ENCODE results near the gene NBAS. TPM values are rescaled to one million over a fixed set of nuclear protein-coding genes. Genes with fewer than 3 reads are reported as not detected.
"Not testable (repeated sequence)": the region's sequence is repeated elsewhere in the genome, so short reads cannot be mapped to it uniquely, and the experiment has no call there.

NBAS gene
- total RNA-seq, 1 experiment from 2014 or later: 46.4 TPM

GRCh38 chr2:15253835-15254286 lies 307.3 kb downstream of the NBAS start:
- H3K27ac Mint-ChIP-seq (ENCODE audit: low read depth, unreplicated experiment): no peak overlapping the region
- ChIA-PET CTCF (interaction anchor here (0.6 kb wide), 1 partner anchor 16 kb away, joined by 4 read pairs; no protein-coding TSS in a partner anchor), POLR2A (no interaction called here)
- no peak for DNase-seq (ENCODE audit: unreplicated experiment)
- H3K4me3 Mint-ChIP-seq (ENCODE audit: unreplicated experiment): no peak overlapping the region
- no peak for TF ChIP-seq CTCF (IDR thresholded peaks at IDR 0.05; ENCODE audit: unreplicated experiment)
- BruUV-seq (replicated peaks): no TSS peak
- no peaks in the 10 kb centered on the region for H3K27me3 Mint-ChIP-seq (ENCODE audit: insufficient read depth, unreplicated experiment)
- peaks cover 5% of the 10 kb centered on the region for H3K9me3 Mint-ChIP-seq (ENCODE audit: unreplicated experiment)
- intact Hi-C loops (cut with micrococcal nuclease): no loop called here
- H3K4me1 Mint-ChIP-seq (ENCODE audit: insufficient read depth, unreplicated experiment): no peaks in the 10 kb centered on the region
- no peaks in the 10 kb centered on the region for H3K36me3 Mint-ChIP-seq (ENCODE audit: insufficient read depth, unreplicated experiment)

- peaks cover 10% of the 10 kb centered on the region for H3K9me3 Mint-ChIP-seq (ENCODE audit: unreplicated experiment)
- no peak for TF ChIP-seq CTCF (IDR thresholded peaks at IDR 0.05; ENCODE audit: unreplicated experiment)
- BruUV-seq (replicated peaks): no TSS peak
These were observed 307.9 kb downstream of the NBAS start for GRCh38 chr2:15253247-15253646.

GRCh38 chr2:15251753-15252152 lies 309.4 kb downstream of the NBAS start:
- POLR2A ChIA-PET: no interaction called here
- Mint-ChIP-seq H3K4me1 (ENCODE audit: insufficient read depth, unreplicated experiment) (no peaks in the 10 kb centered on the region), H3K36me3 (ENCODE audit: insufficient read depth, unreplicated experiment) (no peaks in the 10 kb centered on the region), H3K9me3 (ENCODE audit: unreplicated experiment) (peaks cover 10% of the 10 kb centered on the region), H3K27me3 (ENCODE audit: insufficient read depth, unreplicated experiment) (no peaks in the 10 kb centered on the region), H3K4me3 (ENCODE audit: unreplicated experiment) (no peak overlapping the region), H3K27ac (ENCODE audit: low read depth, unreplicated experiment) (no peak overlapping the region)
- TF ChIP-seq CTCF (IDR thresholded peaks at IDR 0.05; ENCODE audit: unreplicated experiment): no peak
- CTCF ChIA-PET: interaction anchor here (1.1 kb wide), 1 partner anchor 19 kb away, joined by 3 read pairs; no protein-coding TSS in a partner anchor
- no peak for DNase-seq (ENCODE audit: unreplicated experiment)
- intact Hi-C loops (cut with micrococcal nuclease): no loop called here
- no TSS peak for BruUV-seq (replicated peaks)

More at GRCh38 chr2:15253247-15253646, 307.9 kb downstream of the NBAS start:
- CTCF ChIA-PET: no interaction called here
- H3K4me1 Mint-ChIP-seq (ENCODE audit: insufficient read depth, unreplicated experiment): no peaks in the 10 kb centered on the region
- intact Hi-C loops (cut with micrococcal nuclease): no loop called here
- H3K4me3 Mint-ChIP-seq (ENCODE audit: unreplicated experiment): no peak overlapping the region
- POLR2A ChIA-PET: interaction anchor here (0.5 kb wide), 1 partner anchor 149 kb away, joined by 3 read pairs; no protein-coding TSS in a partner anchor
- H3K27ac Mint-ChIP-seq (ENCODE audit: low read depth, unreplicated experiment): no peak overlapping the region
- DNase-seq (ENCODE audit: unreplicated experiment): no peak
- H3K27me3 Mint-ChIP-seq (ENCODE audit: insufficient read depth, unreplicated experiment): no peaks in the 10 kb centered on the region
- H3K36me3 Mint-ChIP-seq (ENCODE audit: insufficient read depth, unreplicated experiment): no peaks in the 10 kb centered on the region

- intact Hi-C loops (cut with micrococcal nuclease); H3K27ac Mint-ChIP-seq (ENCODE audit: low read depth, unreplicated experiment); POLR2A ChIA-PET; H3K4me3 Mint-ChIP-seq (ENCODE audit: unreplicated experiment); H3K36me3 Mint-ChIP-seq (ENCODE audit: insufficient read depth, unreplicated experiment); BruUV-seq (replicated peaks); H3K27me3 Mint-ChIP-seq (ENCODE audit: insufficient read depth, unreplicated experiment); DNase-seq (ENCODE audit: unreplicated experiment); H3K4me1 Mint-ChIP-seq (ENCODE audit: insufficient read depth, unreplicated experiment); CTCF ChIA-PET; H3K9me3 Mint-ChIP-seq (ENCODE audit: unreplicated experiment): not testable (repeated sequence)
These were observed 310.2 kb downstream of the NBAS start for GRCh38 chr2:15250946-15251345.

- intact Hi-C loops (cut with micrococcal nuclease): no loop called here
- no peak for TF ChIP-seq CTCF (IDR thresholded peaks at IDR 0.05; ENCODE audit: unreplicated experiment)
- ChIA-PET POLR2A (no interaction called here), CTCF (no interaction called here)
- Mint-ChIP-seq H3K4me3 (ENCODE audit: unreplicated experiment) (no peak overlapping the region), H3K27me3 (ENCODE audit: insufficient read depth, unreplicated experiment) (no peaks in the 10 kb centered on the region), H3K9me3 (ENCODE audit: unreplicated experiment) (peaks cover 10% of the 10 kb centered on the region), H3K36me3 (ENCODE audit: insufficient read depth, unreplicated experiment) (peaks cover 5% of the 10 kb centered on the region), H3K4me1 (ENCODE audit: insufficient read depth, unreplicated experiment) (no peaks in the 10 kb centered on the region), H3K27ac (ENCODE audit: low read depth, unreplicated experiment) (peak overlapping the region; percentile 20)
- DNase-seq (ENCODE audit: unreplicated experiment): no peak
- BruUV-seq (replicated peaks): no TSS peak
These were observed 314.3 kb downstream of the NBAS start for GRCh38 chr2:15246870-15247269.

Data from MCF 10A (cell line).